GM12873 (cell line): Measurements from ENCODE around the gene TAOK2.

Experiments
- TF ChIP-seq, protein P1 (sequence below): IDR thresholded peaks from 2 replicates; pipeline ENCODE4 v1.5.1; 2012; ENCODE audit warnings: low read depth, mild to moderate bottlenecking, moderate library complexity, low read length, control low read depth; ENCODE audit not compliant: insufficient read depth; ENCODE audit errors: missing control alignments

The TAOK2 gene

DNA sequence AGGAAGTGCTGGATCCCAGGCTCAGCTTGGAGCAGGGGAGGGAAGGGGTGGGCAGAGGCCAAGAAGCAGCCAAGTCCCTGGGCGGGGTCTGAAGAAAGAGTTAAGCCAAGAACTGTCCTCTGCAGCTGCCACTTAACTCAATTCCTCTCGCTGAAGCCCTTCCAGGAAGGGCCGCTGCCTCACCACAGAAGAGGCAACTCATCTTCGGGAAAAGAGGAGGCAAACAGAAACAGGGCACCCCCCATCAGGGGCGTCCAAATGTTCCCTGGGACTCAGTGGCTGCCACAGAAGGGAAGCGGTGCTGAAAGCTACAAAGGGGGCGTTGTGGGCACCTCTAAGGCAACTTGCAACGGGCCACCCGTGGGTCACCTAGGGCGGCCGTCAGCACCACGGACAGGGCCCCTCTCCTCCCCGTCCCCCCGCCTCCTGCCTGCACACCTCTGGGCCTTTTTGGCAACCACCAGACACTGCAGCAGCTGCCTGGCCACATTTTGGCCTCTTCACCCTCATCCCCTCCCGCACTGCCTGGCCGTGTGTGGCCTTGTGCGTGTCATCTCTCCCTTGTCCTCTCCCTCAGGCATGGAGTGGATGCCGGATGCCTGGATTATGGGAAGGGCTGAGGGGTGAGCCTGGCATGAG, 54.9 kb downstream of the TAOK2 start:
- TF ChIP-seq, protein P1, sequence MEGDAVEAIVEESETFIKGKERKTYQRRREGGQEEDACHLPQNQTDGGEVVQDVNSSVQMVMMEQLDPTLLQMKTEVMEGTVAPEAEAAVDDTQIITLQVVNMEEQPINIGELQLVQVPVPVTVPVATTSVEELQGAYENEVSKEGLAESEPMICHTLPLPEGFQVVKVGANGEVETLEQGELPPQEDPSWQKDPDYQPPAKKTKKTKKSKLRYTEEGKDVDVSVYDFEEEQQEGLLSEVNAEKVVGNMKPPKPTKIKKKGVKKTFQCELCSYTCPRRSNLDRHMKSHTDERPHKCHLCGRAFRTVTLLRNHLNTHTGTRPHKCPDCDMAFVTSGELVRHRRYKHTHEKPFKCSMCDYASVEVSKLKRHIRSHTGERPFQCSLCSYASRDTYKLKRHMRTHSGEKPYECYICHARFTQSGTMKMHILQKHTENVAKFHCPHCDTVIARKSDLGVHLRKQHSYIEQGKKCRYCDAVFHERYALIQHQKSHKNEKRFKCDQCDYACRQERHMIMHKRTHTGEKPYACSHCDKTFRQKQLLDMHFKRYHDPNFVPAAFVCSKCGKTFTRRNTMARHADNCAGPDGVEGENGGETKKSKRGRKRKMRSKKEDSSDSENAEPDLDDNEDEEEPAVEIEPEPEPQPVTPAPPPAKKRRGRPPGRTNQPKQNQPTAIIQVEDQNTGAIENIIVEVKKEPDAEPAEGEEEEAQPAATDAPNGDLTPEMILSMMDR = no peak

DNA sequence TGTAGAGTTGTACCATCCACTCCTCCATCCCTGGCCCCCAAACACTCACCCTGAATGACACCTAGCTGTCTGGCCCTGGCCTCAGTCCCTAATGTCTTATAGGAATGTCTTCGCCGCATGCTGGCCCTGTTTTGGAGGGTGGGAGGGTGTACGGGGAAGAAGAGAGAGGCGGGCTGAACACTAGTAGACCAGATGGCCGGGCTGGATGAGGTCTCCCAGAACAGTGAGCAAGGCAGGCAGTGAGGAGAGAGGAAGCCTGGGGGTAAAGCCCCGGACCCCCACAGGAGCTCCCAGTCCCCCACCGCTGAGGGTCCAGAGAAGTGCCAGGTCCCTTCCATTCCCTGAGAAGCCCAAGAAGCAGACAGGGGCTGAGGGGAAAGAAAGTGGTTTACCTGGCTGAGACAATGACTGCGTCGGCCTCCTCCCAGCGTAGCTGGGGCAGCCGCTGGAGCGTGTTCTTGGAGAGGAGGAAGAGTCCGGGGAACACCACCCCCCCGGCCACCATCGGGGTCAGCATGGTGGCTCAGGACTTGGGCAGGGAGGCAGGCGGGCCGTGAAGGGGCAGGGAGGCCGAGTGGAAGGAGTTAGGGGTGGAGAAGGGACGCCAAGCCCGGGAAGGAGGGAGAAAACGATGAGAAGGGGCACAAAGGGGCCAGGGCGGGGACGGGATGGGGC, 56.5 kb downstream of the TAOK2 start:
- TF ChIP-seq, protein P1 = no peak

DNA sequence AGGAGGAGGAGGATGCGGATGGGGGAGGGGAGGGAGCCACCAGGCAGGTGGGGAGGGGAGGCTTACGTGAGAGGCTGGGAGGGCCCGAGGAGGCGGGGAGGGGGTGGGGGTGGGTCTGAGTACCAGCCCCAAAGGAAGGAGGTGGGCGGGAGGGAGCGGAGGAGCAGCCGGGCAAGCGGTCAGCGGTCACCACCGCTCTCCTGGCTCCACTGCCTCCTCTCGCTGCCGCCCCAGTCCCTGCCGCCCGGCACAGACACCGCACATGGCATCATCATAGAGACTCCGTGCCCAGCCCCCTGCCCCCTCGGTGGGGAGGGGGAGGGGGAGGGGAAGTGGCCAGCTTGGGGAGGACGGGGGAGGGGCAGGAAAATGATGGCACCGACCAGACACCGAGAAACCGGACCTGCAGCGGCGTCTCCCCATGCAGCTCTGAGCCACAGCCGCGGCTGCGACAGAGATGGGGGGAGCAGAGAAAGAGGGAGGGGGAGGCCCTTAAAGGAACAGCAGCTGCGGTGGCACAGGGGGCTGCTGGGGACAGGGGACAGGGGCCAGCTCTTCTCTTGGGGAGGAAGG, 57.3 kb downstream of the TAOK2 start, which contains the start of gene TLCD3B:
Gene TLCD3B, minus strand, starts transcription at position 431 of the 573 bp plus-strand sequence. CDS start 744 bp downstream, outside the sequence.
- TF ChIP-seq, protein P1 = no peak

DNA sequence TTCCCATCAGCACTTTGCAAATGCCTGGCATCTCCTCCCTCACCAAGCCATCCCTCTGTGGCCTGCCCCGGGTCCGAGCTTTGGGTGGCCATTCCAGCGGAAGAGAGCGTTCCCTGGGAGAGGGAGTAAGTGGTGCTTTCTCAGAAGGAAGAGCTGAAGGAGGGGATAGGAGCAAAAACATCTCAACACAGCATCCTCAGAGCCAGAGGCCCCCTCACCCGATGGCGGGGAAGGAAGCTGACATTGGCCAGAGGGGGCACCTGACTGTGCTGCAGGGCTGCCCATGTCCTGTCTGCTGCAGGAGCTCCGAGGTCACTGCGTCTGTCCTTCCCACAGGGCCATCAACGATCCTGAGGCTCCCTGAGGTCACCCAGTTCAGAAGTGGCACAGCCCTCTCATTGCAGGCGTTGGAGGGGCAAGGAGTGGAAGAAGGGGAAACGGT, 57.8 kb downstream of the TAOK2 start:
- TF ChIP-seq, protein P1 = no peak

DNA sequence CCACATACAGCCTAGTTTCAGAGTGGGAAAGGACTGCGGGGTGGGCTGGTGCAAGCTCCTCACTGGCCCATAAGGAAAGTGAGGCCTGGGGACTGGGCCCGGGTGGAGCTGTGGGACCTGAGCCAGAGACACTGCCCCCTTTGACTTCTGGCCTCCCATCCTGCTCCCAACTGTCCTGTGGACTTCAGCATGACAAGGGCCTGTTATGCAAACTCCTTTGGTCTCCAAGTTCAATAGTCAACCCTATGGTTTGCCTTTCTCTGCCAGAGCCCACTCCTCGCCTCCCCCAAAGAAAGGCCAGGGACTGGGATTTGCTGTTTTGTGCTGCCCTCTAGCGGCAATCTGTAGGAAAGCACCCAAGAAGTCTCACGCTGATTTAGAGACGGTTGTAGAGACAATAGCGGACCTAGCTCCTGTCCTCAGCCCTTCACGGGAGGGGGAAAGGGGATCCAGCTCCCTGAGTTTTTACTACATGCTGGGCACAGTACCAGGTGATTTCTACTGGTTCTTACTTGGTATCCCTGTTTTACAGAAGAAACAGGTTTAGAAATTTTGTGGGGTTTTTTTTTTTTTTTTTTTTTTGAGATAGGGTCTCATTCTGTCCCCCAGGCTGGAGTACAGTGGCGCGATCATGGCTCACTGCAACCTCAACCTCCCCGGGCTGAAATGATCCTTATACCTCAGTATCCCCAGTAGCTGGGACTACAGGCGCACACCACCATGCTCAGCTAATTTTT, 58.6 kb downstream of the TAOK2 start:
- TF ChIP-seq, protein P1 = peak; percentile 85

DNA sequence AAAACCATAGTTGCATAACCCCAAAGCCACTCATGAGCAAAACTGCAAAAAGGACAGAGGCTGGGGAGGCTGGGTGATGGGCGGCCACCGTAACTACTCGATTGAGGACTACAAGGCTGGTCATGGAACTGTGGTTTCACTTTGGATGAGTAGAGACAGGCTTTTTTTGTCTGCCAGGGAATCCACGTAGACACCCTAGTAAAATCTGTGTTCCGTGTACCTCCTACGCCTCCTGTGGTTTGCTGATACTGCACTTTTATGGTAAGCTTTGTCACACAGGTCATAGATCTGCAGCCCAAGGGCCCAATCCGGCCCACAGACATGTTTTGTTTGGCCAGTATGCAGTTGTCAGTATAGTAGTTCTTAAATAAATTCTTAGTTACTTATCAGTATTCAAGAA, 59.6 kb downstream of the TAOK2 start:
- TF ChIP-seq, protein P1 = no peak

DNA sequence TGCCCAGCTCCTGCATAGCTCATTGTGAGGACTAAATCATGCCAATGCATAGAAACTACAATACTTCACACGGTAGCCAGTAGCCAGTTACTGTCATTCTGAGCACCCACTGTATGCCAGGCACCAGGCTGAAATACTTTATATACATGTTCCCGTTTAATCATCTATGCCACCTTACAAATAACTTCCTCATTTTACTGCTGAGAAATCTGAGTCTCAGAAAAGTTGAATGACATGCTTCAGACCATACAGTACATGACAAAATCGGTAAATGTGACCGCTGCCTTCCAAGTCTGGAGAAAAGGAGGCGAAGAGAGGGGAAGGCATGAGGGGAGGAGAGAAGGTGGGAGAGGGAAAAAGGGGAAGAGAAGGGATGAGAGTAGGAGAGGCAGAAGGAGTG, 66.6 kb downstream of the TAOK2 start:
- TF ChIP-seq, protein P1 = no peak
